Esophagus squamous epithelium (tissue), 4 donors: ENCODE data around the gene FARP2.

ENCODE experiments used
- CTCF ChIP-seq, 6 experiments: fragments of 450-650 bp in 4 of 6; fragments of 200-600 bp in 2 of 6; sonication (generic) in 2 of 6; IDR thresholded peaks; one replicate each; pipeline ENCODE4 v1.5.1; 2016 to 2019; ENCODE audit warnings: antibody characterized with exemption in 6 of 6, mild to moderate bottlenecking in 4 of 6, moderate library complexity in 4 of 6
- POLR2A ChIP-seq, 4 donors: fragments of 450-650 bp; IDR thresholded peaks; one replicate each; pipeline ENCODE4 v1.6.1; 2017; ENCODE audit warnings: antibody characterized with exemption in 4 of 4, mild to moderate bottlenecking in 4 of 4, moderate library complexity in 3 of 4

GRCh38 chr2:241456546-241456945 lies 100.5 kb downstream of the FARP2 start:
- TF ChIP-seq POLR2A (IDR thresholded peaks at IDR 0.05) (no peak), CTCF (IDR thresholded peaks at IDR 0.05) (no peak)
